C4-2B (cell line): ENCODE data around the gene PITPNC1.

ENCODE experiments used
- CTCF ChIP-seq: fragments of 450-650 bp; conservative IDR thresholded peaks from 2 replicates; pipeline ENCODE4 v1.5.1; 2017; ENCODE audit warnings: mild to moderate bottlenecking
- ZFX ChIP-seq: fragments of 450-650 bp; IDR thresholded peaks from 2 replicates; pipeline ENCODE4 v1.6.1; 2017

DNA sequence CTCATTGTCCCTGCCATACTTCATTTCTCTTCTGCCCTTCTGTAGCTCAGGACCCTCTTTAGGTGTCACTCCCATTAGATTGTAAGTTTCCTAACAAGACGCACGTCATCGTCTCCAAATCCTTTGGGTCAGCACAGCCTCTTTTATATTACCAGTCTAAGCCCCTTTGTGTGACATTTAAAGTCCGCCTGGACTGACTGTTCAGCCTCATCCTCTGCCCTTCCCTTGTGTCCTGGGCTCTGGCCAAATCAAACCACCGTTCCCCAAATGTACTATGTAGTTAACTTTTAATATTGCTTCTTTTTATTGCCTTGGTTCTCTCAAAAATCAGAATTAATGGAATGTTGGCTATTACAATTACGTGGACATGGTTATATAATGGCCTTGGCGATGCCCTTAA lies 38.2 kb downstream of the PITPNC1 start:
- TF ChIP-seq CTCF (no peak), ZFX (no peak)
